Midbrain (tissue), 1 donor: ENCODE results near the gene CGA.
"Not testable (repeated sequence)": the region's sequence is repeated elsewhere in the genome, so short reads cannot be mapped to it uniquely, and the experiment has no call there.

Experiments used
- DNase-seq: peaks from one replicate; lab custom pipeline; 2025; lab: John Stamatoyannopoulos, UW

The CGA gene

DNA sequence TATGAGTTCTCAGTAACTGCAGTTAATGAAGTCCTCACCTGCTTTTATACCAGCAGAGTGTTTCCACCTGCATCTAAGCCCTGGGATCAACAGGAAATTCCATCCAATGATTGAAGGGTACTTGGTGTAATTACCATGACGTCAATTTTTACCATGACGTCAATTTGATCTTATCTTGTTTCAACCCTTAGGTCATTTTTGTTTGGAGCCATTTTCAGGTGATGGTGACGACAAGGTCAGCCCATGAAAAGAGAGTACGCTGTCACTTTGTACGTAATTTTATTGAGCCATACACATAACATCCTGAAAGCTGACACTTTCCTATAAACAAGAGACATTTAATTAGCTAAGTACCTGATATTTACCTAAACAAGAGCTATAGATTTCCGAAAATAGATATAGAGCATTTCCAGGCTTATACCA, at the start of gene CGA:
Gene CGA (minus strand): TSS at position 20 of the 423 bp plus-strand sequence. CDS start 6,906 bp downstream, outside the sequence.
- no peak for DNase-seq

DNA sequence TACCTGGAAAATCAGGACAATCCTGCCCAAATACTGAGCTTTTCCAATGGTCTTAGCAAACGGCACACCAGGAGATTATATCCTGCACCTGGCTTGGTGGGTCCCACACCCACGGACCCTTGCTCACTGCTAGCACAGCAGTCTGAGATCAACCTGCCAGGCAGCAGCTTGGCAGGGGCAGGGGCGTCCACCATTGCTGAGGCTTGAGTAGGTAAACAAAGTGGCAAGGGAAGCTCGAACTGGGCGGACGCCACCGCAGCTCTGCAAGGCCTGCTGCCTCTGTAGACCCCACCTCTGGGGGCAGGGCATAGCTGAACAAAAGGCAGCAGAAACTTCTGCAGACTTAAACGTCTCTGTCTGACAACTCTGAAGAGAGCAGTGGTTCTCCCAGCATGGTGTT, 45.0 kb upstream of the CGA start:
- not testable (repeated sequence) for DNase-seq

DNA sequence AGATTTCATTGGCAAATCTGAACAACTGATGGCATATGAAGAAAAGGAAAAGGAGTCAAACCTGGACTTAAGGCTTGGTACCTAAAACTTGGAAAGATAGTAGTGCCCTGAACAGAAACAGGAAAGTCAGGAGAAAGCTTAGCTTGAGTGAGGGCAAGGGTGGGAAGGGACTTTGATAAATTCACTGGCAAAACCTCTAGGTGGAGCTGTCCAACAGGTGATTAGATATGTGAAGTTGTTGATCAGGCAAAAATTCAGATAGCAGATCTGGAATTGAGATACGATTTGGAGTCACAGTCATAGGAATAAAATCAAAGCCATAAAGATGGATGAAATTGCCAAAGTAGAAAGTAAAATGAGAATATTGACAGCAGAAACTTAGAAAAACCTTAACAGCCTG, 44.3 kb upstream of the CGA start:
- DNase-seq = peak; percentile 42

DNA sequence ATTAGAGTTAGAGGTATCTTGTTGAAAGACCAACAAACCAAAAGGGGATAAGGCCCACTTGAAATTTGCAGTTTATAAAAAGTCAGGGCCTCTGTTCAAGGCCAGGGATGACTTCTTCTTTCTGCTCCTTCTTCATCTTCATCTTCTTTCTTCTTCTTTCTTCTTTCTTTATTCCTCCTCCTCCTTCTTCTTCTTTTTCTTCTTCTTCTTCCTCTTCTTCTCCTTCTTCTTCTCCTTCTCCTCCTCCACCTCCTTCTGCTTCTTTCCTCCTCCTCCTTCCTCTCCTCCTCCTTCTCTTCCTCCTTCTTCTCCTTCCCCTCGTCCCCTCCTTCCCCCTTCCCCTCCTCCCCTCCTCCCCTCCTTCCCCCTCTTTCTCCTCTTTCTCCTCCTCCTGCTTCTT, 42.1 kb upstream of the CGA start:
- no peak for DNase-seq

DNA sequence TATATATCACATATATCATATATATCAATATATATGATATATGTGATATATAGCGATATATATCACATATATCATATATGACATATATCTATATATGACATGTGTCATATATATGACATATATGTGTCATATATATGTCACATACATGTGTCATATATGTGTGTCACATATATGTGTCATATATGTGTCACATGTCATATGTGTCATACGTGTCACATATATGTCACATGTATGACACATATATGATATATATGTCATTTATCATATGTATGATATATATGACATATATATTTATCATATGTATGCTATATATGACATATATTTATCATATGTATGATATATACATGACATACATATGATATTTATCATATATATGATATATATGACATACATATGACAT, 32.8 kb upstream of the CGA start:
- DNase-seq = no peak

DNA sequence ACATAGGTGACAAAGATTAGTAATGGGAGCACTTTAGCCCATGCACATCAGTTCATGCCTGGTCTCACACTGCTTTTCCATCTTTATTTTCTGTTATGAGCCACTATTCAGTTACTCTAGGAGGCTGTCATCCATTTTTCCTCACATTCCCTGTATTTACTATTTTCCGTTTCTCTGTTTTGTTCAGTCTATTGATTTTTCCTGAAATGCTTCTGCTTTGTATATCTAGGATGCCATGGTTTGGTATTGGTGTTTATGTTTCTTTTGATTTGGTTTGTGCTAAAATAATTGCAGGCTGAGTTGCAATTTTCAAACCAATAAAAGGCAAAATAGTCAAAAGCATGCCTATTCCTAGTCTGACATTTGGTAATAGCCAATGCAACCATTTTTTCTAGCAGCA, 31.6 kb upstream of the CGA start:
- DNase-seq = no peak

DNA sequence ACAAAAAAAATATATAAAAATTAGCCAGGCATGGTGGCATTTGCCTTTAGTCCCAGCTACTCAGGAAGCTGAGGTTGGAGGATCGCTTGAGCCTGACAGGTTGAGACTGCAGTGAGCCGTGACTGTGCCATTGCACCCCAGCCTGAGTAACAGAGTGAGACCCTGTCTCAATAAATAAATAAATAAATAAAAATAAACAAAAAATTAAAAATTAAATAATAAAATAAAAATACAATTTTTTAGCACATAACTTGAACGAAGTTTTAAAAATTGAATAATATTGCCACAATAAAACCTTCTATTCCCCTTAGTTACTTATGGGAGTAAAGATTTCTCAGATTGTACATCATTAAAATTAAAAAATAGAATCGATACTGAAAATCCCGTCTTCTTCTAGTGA, 29.2 kb upstream of the CGA start:
- no peak for DNase-seq

DNA sequence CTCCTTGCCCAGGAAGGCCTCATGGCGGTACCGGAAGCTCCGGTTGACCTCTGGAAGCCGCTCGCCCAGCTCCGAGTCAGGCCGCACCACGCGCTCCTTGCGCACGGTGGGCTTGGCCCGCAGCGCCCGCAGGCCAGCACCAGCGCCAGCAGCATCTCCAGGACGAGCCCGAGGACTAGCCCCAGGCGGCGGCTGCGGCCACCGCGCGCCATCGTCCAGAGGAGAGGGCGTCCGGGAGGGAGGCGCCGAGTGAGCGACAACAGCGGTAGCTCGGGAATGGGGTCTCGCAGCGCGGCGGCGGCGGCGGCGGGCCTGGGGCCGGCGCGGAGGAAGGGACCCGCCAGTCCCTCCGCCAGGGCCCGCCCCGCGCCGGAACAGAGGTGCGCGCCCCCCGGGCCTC, 27.6 kb upstream of the CGA start:
- DNase-seq = no peak

DNA sequence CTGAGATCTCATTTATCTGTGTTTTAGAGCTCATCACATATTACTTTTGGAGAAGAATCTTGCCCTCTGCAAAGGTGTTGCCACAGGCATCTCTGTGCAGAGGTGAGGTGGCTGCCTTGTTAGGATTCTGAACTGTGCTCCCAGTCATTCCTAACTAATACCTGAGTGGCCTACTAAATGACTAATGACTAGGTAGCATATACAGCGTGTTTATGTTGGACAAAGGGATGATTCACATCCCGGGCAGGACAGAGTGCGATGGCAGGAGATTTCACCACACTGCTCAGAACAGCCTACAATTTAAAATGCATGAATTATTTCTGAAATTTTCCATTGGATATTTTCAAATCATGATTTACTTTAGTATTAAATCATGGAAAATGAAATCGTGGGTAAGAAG, 23.1 kb upstream of the CGA start:
- DNase-seq = no peak

DNA sequence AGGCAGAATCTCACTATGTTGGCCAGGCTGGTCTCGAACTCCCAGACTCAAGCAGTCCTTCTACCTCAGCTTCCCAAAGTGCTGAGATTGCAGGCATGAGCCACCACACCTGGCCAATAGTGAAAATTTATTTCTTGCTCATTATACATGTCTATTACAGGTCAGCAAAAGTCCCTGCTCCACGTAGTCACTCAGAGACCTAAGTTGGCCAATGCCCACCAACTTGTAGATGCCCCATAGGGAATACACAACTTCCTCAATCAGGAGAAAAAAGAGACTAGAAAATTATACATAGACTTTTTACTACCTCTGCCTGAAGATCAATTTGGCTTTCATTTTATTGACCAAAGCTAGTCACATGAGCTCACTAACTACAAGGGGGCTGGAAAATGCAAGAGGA, 22.0 kb upstream of the CGA start:
- no peak for DNase-seq

DNA sequence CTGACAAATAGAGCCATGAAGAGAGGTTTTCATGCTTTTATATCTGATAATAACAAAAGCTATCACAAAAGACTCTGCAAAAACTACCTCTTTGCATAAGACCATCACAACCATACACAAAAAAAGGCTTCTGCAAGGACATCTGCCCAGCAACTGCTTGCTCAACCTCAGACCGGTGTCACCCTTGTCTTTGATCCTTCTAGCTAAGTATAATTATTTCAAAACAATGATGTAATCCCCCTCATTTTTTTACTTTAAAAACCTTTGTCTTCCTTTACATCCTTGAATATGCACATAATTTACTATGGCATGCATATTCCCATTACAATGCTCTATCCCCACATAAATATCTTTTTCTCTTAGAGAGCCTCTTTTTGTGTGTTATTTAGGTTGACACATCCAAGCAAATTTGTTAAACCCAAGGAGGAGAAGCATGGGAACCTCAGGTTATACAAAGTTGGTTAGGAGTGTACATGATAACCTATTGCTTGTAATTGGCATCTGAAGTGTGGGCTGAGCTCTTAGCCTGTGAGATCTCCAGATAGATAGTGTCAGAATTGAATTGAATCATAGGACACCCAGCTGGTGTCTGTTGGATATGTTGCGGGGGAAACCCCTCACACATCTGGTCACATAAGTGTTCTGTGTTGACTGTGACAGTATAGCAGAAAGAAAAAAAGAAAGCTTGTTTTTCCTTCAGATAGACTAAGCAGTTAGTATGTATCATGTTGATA, 20.7 kb upstream of the CGA start:
- no peak for DNase-seq

DNA sequence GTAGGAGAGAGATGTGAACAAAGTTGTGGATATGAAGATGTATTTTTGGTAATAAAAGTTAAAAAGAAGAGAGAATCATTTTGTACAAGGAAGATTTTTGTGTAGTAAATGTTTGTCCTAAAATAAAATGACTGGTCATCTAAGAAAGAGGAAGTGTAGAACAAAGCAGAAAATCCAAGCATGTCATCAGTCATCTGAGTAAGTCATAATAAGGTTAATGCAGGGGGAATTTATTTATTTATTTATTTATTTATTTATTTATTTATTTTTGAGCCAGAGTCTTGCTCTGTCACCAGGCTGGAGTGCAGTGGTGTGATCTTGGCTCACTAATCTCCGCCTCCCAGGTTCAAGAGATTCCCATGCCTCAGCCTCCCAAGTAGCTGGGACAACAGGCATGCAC, 15.7 kb upstream of the CGA start:
- no peak for DNase-seq

DNA sequence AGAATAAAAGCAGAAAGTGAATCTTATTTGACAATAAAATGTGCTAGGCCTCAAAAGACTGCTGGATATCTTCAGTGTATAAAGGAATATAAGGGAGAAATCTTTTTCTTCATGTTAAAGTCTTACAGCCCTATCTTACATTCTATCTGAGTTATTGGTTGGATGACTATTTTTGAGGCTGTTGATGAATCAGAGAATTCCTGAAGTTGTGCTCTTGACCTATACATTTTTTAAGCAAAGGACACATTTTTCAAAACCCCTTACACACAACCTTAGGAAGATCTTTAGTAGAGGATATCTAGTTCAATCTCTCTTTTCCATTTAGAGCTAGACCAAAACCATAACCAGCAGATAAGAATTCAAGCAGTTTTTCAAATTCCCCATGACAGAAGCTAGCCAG, 10.9 kb upstream of the CGA start:
- no peak for DNase-seq

DNA sequence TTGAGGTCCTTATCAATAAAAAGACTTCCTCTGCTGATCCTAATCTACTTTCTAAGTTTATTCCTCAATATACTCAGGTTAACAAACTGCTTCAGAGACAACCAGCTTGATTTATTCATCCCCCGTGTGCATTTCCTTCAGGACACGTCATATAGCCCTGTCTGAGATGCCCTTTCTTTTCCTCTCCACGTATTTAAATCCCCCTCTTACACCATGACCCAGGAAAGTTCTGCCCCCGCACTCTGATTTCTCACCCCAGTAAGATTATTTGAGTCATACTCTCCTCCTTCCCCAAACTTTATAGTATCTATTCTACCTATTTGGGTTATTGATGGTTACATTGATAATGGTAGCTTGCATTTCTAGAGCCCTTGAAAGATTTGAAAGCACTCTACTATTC, 9.8 kb upstream of the CGA start:
- DNase-seq = no peak

DNA sequence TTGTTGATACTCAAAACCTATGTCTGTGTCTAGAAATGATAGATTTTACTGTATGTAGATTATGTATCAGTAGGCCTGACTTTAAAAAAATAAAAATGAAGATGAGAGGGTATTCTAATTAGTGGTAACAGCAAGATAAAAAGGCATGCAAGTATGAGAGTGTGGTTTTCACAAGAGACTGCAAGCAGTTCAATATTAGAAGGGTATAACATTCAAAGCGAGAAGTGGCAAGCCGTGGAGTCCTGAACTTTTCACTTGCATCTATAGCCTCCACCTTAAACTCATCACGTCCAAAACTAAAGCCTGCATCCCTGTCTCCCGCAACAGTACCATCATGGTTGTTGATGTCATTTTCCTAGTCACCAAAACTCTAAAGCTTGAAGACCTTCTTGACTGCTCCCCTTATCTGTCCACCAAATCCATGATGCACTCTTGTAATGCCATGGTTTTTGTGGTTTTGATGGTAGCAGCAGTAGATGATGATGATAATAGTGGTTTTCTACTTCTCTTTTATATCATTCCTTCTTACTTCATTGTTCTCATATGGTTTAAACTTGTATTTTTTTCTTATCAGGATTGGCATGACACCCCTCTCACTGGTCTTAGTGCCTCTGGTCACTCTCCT, 9.2 kb upstream of the CGA start:
- no peak for DNase-seq

DNA sequence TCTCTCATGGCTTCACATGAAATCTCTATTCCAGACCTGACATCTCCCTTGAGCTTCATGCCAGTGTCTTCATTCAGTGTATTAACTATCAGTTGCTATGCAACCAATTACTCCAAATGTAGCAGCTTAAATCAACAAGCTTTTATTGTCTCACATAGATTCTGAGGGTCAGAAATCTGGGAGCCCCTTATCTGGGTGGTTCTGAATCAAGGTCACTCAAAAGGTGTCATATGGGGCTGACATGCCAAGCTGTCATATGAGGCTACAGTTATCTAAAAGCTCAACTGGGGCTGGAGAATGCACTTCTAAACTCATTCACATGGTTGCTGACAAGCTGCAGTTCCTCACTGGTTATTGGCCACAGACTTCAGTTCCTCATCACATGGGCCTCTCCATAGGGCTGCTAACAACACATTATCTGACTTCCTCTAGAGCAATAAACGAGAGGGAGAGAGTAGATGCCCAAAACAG, 7.3 kb upstream of the CGA start:
- no peak for DNase-seq

DNA sequence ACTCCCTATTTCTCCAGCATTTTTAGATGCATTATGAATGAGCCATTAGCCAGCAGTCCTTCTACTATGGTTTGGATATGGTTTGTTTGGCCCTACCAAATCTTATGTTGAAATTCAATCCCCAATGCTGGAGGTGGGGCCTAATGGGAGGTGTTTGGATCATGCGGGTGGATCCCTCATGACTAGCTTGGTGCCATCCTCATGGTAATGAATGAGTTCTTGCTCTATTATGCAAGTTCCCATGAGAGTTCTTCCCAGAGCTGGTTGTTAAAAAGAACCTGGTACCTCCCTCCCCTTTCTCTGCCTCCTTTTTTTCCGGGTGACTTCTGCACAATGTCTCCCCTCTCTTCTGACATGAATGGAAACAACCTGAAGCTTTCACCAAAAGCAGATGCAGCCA, 6.2 kb upstream of the CGA start:
- DNase-seq = no peak

DNA sequence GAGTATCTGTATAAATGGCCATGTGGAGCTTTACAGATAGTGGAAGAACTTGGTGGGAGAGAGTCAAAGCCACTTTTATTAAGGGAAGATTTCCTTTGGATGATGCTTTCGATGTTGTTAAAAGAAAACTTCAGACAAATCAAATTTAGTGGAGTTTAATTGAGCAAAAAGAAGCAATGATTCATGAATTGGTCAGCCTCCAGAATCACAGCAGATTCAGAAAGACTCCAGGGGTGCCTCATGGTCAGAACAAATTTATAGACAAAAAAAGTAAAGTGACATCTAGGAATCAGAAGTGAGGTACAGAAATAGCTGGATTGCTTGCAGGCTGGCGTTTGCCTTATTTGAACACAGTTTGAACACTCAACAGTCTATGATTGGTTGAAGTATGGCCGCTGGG, 5.3 kb upstream of the CGA start:
- DNase-seq = no peak

DNA sequence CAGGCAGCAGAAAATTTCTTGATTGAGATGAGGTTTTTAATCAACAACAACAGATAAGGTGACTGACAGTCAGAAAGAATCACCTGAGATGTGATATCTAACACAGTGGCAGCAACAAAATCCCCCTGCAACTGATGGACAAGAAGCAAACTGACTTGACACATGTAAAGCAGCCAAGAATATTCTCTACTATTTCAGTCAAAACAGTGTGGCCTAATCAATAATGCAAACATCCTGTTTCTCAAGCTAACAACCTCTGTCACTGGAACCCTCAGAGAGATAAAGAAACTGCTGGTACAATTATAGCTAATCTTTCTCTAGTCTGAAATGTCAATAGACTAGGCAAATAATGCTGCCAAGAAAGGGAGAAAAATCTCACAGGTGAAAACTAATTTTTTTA, 4.6 kb upstream of the CGA start:
- no peak for DNase-seq

DNA sequence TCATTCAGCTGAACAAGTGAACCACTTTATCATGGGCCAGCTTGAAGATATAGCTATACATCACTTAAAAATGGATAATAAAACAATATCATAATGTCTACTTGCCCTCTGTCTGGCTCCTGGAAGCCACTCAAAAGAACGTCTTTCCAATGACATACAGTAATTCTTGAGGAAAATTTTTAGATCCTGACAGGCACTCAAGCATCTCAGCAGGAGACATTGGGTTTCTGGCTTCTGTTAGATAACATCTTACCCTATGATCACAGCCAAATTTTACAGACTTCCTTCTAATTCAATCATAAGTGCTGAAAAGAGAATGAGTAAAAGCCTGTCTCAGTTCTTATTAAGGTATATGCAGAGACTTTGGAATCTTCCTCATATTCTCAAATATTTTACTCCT, 330 bp downstream of the CGA start:
- no peak for DNase-seq

DNA sequence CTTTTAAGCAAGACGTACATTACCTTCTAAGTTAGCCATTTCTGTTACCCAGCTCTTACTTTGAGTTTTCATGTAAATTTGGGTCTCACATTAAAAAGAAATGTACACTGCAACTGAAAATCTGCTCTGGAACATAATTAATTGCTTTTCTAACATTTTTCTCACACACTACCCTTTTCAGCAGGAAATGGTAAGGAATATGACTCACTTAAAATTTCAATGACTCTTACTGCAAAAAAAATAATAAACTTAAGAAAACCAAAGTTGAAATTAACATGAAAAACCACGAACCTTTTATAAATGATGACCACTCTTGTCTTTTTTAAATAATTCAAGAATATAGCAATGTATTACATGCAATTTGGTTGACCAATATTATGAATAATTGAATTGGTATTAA, 1.3 kb downstream of the CGA start:
- DNase-seq = no peak

DNA sequence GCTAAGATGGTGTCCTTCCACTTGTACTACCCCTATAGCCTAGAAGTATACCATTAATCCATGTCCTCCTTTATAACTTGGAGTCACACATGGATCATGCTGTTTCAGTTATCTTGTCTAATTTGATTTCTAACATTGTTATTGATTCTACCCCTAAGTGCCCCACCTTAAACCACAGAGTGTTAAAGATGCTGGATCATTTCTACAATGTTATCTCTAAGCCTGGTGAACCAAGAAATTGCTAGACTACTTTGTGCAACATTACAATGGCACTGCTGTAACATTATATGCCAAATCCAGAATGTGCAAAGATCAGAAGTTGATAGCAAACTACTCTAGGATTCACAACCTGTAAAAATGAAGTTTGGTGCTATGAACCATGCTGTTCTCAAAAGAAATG, 1.7 kb downstream of the CGA start:
- no peak for DNase-seq

DNA sequence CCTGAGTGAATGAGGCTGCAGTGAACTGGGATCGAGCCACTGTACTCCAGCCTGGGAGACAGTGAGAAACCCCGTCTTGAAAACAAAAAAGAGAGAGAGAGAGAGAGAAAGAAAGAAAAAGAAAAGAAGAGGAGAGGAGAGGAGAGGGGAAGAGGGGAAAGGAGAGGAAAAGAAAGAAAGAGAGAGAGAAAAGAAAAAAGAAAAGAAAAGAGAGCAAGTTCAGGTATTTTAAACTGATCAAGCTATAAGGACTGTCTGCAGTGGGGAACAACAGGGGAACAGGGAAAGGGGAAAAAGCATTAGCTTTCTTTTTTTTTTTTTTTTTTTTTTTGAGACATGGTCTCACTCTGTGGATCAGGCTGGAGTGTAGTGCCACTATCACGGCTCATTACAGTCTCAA, 2.5 kb downstream of the CGA start:
- DNase-seq = no peak

DNA sequence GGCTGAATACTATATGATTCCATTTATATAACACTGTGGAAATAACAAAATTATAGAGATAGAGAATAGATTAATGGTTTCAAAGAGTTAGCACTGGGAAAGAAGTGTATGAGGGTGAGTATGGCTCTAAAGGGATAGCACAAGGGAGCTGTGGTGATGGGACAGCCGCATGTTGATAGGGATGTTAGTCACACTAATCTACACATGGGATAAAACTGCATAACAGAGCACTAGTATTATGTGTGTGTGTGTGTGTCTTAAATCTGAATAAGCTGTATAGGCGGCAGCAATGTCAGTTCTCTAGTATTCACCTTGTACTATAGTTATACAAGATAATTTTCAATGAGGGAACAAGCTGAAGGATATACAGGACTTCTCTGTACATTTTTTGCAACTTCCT, 5.8 kb downstream of the CGA start:
- DNase-seq = no peak
